GM19397 (cell line): ENCODE measurements around the gene NOC4L.

Source experiments
- ATAC-seq: cut with Tn5 transposase; IDR thresholded peaks from one replicate; pipeline ENCODE4 v1.9.1; 2021; ENCODE audit warnings: mild to moderate bottlenecking, moderate library complexity; ENCODE audit not compliant: unreplicated experiment

NOC4L gene

DNA sequence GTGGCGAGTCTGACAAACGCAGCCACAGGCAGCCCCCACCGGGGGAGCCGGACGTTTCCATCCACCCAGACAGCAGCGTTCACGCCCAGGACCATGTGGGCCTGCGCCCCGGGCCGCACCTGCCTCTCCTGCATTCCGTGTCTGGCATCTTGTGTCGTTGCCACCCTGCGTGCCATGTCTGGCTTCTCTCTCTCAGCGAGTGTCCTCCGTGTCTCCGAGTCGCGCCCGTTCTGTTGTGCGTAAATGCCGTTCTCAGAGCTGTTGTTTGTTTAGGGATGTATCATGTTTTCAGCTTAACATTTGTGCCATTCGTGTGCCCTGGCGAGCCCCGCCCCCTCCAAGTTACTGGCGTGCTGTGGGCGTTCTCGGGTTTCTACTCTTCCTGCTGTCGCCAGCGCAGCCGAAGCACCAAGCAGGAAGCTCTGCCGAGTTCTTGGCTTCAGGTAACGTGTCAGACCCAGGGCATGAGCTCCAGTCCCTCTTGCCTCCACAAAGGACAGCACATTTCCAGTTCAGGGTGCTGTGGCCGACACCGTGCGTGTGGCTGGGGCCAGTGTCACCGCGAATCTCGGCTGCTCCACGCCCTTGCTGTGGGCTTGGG is 34.6 kb downstream of the NOC4L start:
- ATAC-seq = no peak

DNA sequence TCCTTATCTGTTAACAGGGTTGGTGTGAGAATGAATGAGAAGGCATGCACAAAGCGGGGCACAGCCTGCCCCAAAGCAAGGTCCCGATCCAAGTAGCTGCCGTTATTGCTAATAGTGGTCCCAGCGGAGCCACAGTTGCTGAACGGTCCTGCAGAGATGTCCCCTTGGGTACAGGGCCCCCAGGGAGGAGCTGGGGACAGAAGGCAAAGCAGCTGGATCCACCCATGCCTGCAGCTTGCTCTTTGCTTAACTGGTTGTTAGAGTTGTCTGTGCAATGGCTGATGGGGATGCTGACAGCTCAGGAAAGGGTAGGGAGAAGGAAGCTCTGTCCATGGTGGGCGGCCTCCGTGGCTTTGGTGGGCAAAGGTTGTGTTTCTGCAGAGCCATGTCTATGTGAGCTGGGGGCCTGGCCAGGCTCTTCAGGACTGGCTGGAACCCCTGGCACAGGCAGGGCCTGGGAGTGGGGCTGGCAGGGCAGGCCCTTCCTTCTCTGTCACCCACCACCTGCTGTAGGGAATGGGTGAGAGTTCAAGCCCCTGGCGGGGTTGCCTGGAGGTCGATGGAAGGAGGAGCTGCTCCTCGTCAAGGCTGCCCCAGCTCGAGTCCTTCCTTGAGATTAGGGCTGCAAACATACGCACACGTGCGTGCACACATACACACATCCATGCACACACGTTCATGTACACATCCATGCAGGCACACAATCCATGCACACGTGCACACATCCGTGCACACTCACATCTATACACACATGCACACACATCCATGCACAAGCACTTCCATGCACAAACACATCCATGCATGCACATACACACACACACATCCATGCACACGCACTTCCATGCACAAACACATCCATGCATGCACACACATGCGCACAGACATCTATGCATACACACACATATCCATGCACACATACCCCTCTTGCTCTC is 35.4 kb downstream of the NOC4L start:
- no peak for ATAC-seq

DNA sequence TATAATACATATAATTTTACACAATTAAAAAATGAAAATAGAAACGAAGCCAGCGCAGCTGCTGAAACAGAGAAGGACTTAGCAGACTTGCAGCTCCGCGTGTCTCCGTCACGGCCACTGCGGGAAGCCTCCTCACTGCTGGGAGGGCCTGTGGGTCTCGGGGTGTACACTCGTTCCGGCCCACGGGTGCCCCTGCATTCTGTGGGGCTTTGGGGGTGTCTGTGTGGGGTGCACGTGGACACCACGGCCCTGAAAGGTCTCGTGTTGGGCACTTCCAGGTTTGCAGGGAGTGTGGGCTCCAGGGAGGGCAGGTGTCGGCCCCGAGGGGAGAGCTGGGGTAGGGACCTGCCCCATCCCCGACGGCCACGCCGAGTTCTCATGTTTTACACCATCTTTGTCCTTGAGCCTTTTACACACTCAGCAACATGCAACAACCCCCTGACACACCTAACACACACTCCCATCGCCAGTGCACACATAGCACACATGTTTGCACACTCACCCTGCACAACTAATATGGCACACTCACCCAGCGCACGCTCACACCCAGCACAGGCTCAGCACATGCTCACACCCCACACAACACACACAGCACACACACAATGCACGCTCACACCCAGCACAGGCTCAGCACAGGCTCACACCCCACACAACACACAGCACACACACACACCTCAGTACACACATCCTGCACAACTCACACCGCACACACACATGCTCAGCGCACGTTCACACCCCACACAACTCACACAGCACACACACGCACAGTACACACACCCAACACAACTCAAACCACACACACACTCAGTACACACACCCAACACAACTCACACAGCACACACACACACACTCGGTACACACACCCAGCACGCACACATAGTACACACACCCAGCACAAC is 36.6 kb downstream of the NOC4L start:
- ATAC-seq = no peak

DNA sequence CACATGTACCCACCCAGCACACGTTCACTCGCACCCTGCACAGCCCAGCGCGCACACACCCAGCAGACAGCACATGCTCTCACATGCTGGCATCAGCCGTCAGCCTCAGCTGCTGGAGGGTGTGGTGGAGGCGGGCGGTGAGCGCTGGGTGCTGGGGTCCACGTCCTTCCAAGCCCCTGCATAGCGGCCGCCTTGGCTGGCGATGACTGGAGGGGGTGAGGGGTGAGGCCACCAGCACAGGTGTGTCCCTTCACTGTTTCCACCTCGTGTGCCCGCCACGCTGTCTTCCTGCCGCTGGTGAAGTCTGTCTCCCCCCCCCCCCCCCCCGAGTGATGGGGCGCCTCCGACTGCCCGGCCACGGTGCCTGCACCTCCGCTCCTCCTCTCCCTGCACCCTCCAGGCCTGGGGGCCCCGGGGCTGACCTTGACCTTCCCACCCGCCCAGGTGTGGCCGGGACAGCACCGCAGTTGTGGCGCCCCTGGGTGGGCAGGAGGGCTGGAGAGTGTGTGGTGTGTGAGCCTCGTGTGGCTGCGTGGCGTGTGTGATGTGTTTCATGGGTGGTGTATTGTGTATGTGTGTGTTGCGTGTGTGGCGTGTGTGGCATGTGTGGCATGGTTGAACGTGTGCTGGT is 37.4 kb downstream of the NOC4L start:
- no peak for ATAC-seq

DNA sequence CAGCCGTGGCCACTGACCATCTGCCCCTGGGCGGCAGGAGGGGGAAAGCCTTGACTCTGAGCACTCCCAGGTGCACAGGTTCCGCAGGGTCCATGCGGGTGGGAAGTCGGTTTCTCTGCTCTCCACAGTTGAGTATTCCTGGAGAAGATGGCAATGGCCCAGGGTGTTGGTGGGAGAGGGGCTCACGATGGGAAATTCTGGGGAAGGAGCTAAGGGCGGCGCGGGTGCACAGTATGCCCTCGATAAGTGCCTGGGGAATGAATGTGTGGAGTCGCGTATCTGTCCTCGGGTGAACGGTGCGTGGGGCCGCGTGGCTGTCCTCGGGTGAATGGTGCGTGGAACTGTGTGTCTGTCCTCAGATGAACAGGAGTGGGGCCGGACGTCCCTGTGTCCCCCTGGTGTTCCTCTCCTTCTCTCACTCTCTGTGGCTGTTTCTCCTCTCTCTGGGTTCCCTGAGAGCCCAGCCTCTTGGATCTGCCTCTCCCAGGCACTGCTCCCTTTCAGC is 38.0 kb downstream of the NOC4L start:
- no peak for ATAC-seq

DNA sequence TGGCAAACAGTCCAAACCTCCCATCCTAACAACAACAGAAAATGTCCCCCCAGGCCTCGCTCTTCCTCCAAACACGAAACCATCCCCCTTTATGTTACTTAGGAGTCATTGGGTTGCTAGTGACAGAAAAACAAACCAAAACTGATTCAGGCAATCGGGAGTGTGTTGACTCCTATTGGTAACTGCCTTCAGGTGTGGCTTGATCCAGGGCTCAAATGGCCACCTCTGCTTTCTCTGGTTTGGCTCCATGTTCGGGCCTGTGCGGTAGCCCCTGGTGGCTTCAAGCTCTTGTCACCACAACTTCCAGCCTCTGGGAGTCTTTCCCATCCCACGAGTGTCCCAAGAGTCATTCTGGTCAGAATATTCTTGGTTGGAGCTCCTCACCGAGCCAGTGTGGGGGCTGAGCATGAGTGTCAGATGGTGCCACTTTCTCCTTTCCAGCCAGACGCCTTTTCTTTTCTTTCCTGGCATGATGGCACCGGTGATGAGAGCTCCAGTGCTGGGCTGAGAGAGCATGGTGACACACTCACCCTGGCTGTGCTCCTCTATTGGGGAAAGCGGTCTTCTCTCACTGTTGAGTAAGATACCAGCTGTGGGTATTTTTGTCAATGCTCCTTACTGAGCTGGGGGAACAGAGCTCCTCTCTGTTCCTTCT is 38.6 kb downstream of the NOC4L start:
- ATAC-seq = no peak

DNA sequence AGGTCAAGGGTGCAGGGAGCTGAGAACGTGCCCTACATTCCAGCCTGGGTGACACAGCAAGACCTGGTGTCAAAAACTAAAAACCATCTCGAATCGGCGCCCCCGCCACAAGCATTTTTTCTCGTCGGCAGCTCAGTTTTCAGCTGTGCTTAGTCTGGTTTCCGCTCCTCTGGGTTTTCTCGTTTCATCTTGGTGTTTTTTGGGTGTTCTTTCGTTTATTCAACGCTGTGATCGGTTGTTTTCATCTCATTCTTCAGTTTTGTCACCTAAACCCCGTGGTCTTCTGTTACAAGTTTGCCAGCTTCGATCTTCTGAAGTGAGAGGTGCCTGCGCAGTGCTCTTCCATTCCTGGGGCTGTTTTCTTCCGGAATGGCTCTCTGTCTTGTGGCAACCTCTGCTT is 41.4 kb downstream of the NOC4L start:
- no peak for ATAC-seq

DNA sequence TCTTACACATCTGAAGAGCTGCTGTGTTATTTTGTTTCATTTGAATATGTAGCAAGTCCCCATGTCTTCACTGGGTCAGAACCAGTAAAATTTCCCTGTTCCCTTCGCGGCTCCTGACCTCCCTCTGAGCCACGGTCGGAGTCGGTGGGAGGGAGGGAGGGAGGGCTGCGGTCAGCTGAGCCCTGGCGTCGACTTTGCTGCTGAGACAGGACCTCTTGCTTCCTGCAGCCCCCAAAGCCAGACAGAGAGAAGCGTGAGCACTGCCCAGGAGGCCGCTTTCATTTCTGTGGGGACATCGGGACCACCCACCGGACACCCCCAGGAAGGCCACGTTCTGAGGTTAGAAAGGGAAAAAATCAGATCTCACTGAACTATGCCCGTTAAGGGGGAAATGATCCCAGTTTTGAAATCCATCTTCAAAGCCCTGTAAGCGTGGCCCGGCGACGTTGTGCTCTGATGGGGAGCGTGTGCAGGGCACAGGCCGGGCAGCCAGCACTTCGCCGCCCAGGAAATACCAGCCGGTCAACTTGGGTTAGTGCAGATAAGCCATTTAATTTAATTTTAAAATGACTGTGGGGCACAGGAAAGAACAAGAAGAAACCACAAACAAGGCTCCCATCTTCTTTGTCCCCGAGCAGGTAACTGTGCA is 42.1 kb downstream of the NOC4L start:
- no peak for ATAC-seq

DNA sequence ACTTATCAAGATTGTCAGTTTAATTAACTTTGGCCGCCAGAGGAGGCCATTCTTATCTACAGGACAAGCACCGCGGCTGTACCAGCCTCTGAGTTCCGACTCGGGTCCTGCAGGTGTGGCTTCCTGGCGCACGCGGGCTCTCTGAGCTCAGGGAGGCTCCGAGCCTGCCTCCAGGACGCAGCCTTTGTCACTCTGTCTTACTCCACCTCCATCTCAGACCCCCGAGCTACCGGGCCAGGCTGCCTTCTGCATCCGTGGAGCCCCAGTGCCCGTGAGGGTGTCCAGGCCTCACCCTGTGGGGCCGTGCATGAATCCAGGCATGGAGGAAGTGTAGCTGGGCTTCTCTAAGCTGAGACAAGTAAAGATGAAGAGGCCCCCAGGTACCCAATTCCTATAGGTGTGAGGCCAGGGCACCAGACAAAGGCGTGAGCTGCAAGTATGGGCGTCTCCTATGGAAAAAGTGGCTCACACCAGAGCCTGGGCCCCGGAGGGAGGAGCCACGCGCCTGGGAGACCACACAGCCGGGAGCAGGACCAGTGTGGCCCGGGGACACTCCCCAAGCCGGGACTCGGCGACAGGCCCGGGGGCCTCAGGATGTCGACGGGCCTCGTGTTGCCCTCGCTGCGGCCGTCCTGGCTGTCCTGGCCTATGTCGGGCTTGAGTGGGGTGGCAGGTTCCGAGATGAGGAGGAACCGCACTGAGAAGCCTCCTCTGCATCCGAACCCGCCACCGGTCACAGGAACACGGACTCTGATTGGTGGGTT is 42.8 kb downstream of the NOC4L start:
- ATAC-seq = no peak

DNA sequence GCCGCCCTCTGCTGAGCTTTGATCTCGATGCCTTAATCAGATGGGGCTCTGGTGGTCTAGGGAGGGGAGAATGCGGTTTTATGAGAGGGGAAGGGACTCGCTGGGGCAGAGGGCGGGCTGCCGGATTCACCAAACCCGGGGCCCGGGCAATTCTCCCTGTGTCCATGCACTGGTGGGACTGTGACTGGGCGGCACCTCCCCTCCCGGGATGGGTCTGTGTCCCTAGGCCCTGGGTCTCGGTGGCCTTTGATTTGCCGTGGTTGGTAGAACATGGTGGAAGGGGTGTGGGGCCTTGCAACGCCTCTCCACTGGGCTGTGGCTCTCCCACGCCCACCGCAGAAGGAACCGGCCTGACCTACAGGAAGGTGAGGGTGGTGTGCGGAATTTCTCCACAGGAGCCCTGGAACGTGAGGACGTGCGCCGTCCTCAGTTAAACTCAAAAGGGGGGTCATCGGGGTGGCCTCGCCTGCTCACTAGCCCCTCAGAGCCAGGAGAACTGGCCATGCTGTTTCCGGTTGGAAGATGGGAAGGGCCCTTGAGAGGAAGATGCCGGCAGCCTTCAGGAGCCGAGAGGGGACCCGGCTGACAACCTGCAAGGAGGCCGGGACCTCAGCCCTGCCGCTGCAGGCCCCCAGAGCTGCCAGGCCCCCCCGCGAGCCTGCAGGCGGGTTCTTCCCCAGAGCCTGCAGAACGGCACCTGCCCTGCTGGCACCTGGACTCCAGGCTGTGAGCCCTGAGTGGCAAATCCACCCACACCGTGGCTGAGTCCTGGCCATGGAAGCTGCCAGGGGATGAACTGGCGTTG is 43.6 kb downstream of the NOC4L start:
- ATAC-seq = no peak

DNA sequence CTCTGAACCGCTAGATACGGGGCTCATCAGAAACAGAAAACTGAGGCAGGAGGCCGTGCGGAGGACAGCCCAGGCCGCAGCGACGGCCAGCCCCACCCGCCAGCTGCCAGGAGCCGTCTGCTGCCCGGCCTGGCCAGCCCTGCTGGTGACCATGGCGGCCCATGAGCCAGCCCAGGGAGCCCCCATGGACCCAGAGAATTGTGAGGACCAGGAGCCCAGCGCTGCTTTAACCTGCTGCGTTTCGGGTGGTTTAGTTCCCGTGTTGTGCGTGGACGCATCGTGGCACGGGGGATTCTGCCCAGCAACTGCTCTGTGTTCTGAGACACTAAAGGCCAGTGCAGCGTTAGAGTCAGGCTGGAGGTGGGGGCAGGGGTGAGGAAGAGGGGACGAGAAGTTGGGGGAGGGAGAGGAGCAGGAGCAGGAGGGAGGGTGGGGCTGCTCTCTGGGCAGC is 44.2 kb downstream of the NOC4L start:
- no peak for ATAC-seq

DNA sequence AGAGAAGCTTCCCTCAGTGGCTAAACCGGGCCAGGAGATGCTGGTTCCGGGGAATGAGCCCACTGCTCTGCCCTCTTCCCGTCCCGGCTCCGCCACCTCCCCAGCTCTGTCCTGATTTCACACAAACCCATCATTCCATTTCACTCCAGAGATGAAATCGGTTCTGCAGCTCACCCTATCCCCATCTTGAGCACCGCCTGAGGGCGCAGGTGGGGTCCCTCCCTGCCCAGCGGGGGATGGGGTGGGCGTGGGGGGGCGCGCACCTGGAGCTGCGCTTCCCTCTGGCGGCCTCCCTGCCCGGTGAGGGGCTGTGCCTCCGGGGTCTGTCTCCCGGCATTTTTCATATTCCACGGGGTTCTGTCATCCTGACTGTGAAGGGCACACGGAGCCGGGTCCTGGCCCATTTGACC is 44.7 kb downstream of the NOC4L start:
- ATAC-seq = no peak

DNA sequence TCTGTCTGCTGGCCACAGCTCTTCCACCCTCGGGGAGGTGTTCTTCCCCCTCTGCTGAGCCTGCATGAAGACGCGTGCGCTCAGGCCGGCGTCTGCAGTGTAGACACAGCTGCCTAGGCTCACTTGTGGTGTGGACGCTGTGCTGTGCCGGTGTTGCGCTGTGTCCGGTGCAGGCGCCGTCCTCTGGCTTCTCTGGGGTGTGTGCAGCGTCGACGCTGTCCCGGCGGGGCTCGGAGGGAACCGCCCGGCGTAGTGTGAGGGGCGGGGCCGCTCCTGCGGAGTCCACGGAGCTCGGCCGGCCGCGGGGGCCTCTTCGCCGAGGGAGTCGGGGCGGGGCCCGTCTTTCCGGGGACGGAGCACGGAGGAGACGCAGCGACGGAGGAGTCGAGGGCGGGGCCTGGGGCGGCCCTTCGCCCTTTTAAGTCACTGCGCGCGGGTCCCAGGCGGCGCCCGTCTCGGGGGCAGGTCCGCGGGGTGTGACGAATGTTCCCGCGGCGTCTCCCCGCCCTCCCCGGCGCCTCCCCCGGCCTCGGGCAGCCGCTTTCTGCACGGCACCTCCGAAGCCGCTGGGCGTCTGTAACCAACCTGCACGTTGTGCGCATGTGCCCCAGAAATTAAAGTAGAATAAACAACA is 45.2 kb downstream of the NOC4L start:
- ATAC-seq = peak; percentile 90

DNA sequence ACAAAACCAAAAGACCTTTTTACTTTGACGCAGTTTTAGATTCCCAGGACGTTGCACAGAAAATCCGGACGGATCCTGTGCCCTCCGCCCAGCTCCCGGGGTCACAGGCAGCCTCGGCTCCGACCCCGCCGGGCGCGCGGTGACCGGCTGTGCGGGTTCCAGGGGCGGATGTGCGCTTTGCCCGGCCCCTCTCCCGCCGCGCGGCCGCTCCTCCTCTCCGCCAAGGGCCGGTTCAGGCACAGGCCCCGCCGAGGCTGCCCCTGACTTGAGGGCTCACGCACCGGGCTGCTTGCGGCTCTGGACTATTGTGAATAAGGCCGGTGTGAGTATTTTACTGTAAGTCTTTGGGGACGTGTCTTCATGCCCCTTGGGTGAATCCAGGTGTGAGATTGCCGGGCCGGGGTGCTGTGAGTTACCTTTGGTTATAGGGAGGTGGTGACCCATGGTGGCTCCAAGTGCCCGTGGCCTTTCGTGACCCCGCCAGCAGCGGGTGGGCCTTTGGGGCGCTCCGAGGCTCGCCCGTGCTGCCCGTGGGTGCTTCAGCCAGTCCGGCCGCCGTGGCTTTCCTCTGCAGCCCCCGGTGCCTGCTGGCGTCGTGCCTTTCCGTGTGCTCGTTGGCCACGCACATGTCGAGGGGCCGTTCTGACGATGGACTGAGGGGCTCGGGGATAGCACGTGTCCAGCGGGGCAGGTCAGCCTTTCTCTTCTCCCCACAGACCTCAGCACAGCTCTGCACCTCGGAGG is 45.9 kb downstream of the NOC4L start:
- ATAC-seq = peak; percentile 28

DNA sequence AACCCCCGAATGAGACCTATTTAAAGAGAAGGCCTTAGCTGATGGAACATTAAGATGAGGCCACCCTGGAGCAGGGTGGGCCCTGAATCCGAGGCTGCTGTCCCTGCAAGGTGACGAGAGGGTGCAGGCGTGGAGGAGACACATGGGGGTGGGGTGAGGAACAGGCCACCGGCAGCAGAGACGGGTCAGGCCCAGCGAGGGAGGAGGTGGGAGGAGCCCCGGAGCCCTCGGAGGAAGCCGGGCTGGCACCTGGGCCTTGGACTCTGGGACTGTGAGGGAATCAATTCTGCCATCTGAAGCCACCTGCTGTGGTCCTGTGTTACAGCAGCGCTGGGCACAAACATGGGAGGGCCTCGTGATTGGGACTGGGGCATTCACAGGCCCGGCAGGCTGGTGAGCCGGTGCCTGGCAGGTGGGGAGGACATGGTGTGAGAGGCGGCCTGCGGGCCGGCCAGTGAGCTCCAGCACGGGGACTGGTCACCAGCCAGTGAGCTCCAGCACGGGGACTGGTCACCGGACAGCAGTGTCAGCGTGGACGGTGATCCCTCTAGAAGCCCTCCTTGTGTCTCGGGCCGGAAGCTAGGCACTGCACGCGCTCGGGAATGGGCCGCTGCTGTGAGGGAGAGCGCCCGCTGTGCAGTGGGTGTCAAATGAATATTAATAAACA is 46.7 kb downstream of the NOC4L start:
- no peak for ATAC-seq
